Rectal smooth muscle tissue (tissue), 1 donor: Measurements from ENCODE around the gene NBEA.
"Not testable (repeated sequence)": the region's sequence is repeated elsewhere in the genome, so short reads cannot be mapped to it uniquely, and the experiment has no call there.

Source experiments
- H3K27ac ChIP-seq: one replicate; pipeline ENCODE4 v1.7.0; 2013; ENCODE audit warnings: low read depth, low read length, inconsistent platforms
- H3K27me3 ChIP-seq: one replicate; pipeline ENCODE4 v1.7.0; 2013; ENCODE audit warnings: low read length; ENCODE audit not compliant: control insufficient read depth, insufficient read depth
- H3K36me3 ChIP-seq: one replicate; pipeline ENCODE4 v1.7.0; 2013; ENCODE audit warnings: low read length; ENCODE audit not compliant: control insufficient read depth, insufficient read depth
- H3K4me1 ChIP-seq: one replicate; pipeline ENCODE4 v1.7.0; 2013; ENCODE audit warnings: low read length; ENCODE audit not compliant: control insufficient read depth, insufficient read depth
- H3K4me3 ChIP-seq: one replicate; pipeline ENCODE4 v1.7.0; 2013; ENCODE audit warnings: low read length
- H3K9ac ChIP-seq: one replicate; pipeline ENCODE4 v1.7.0; 2013; ENCODE audit warnings: low read length

Gene NBEA

GRCh38 chr13:35675651-35676050 is 733.6 kb downstream of the NBEA start:
- Histone ChIP-seq H3K27me3 (no peaks in the 10 kb centered on the region), H3K36me3 (no peaks in the 10 kb centered on the region), H3K27ac (no peak overlapping the region), H3K4me1 (no peaks in the 10 kb centered on the region), H3K4me3 (no peak overlapping the region), H3K9ac (no peak overlapping the region)

GRCh38 chr13:35677863-35678262 is 735.8 kb downstream of the NBEA start:
- not testable (repeated sequence) for H3K27me3 ChIP-seq, H3K4me3 ChIP-seq, H3K27ac ChIP-seq, H3K9ac ChIP-seq, H3K36me3 ChIP-seq, H3K4me1 ChIP-seq

GRCh38 chr13:35681685-35682084 is 739.6 kb downstream of the NBEA start:
- no peak overlapping the region for H3K9ac ChIP-seq
- H3K4me1 ChIP-seq, result no peaks in the 10 kb centered on the region
- no peak overlapping the region for H3K27ac ChIP-seq
- H3K4me3 ChIP-seq, result no peak overlapping the region
- no peaks in the 10 kb centered on the region for H3K36me3 ChIP-seq
- H3K27me3 ChIP-seq, result no peaks in the 10 kb centered on the region

- Histone ChIP-seq H3K9ac (no peak overlapping the region), H3K36me3 (no peaks in the 10 kb centered on the region), H3K4me3 (no peak overlapping the region)
These were observed 742.4 kb downstream of the NBEA start for GRCh38 chr13:35684432-35684831.

GRCh38 chr13:35687336-35687735 is 745.3 kb downstream of the NBEA start:
- H3K36me3 ChIP-seq, result no peaks in the 10 kb centered on the region
- no peaks in the 10 kb centered on the region for H3K27me3 ChIP-seq
- H3K9ac ChIP-seq, result no peak overlapping the region
- no peak overlapping the region for H3K4me3 ChIP-seq
- no peak overlapping the region for H3K27ac ChIP-seq
- no peaks in the 10 kb centered on the region for H3K4me1 ChIP-seq

More at GRCh38 chr13:35684432-35684831, 742.4 kb downstream of the NBEA start:
- Histone ChIP-seq H3K4me1 (no peaks in the 10 kb centered on the region), H3K27me3 (no peaks in the 10 kb centered on the region), H3K27ac (no peak overlapping the region)

- Histone ChIP-seq H3K36me3 (no peaks in the 10 kb centered on the region), H3K27ac (no peak overlapping the region), H3K4me3 (no peak overlapping the region), H3K4me1 (no peaks in the 10 kb centered on the region), H3K27me3 (no peaks in the 10 kb centered on the region), H3K9ac (no peak overlapping the region)
These were observed 748.6 kb downstream of the NBEA start for GRCh38 chr13:35690581-35691207.

- Histone ChIP-seq H3K27me3 (no peaks in the 10 kb centered on the region), H3K36me3 (no peaks in the 10 kb centered on the region), H3K27ac (no peak overlapping the region), H3K9ac (no peak overlapping the region), H3K4me1 (no peaks in the 10 kb centered on the region), H3K4me3 (no peak overlapping the region)
These were observed 751.2 kb downstream of the NBEA start for GRCh38 chr13:35693134-35693784.

GRCh38 chr13:35694031-35694430 is 752.0 kb downstream of the NBEA start:
- Histone ChIP-seq H3K27ac (no peak overlapping the region), H3K9ac (no peak overlapping the region), H3K4me3 (no peak overlapping the region), H3K27me3 (no peaks in the 10 kb centered on the region), H3K4me1 (no peaks in the 10 kb centered on the region), H3K36me3 (no peaks in the 10 kb centered on the region)

GRCh38 chr13:35694549-35695447 is 752.7 kb downstream of the NBEA start:
- no peak overlapping the region for H3K27ac ChIP-seq
- peaks cover 5% of the 10 kb centered on the region for H3K4me1 ChIP-seq
- H3K4me3 ChIP-seq, result no peak overlapping the region
- no peak overlapping the region for H3K9ac ChIP-seq
- H3K36me3 ChIP-seq, result no peaks in the 10 kb centered on the region
- H3K27me3 ChIP-seq, result no peaks in the 10 kb centered on the region

GRCh38 chr13:35695448-35695770 is 753.3 kb downstream of the NBEA start:
- no peak overlapping the region for H3K27ac ChIP-seq
- H3K4me3 ChIP-seq, result no peak overlapping the region
- peaks cover 5% of the 10 kb centered on the region for H3K4me1 ChIP-seq
- no peak overlapping the region for H3K9ac ChIP-seq
- no peaks in the 10 kb centered on the region for H3K27me3 ChIP-seq
- no peaks in the 10 kb centered on the region for H3K36me3 ChIP-seq

- H3K9ac ChIP-seq, result no peak overlapping the region
- H3K36me3 ChIP-seq, result no peaks in the 10 kb centered on the region
- H3K4me3 ChIP-seq, result no peak overlapping the region
- H3K27me3 ChIP-seq, result peaks cover under 1% of the 10 kb centered on the region
- no peak overlapping the region for H3K27ac ChIP-seq
- H3K4me1 ChIP-seq, result peaks cover 5% of the 10 kb centered on the region
These were observed 755.2 kb downstream of the NBEA start for GRCh38 chr13:35697186-35697730.

- H3K27me3 ChIP-seq, result peaks cover 2% of the 10 kb centered on the region
- no peak overlapping the region for H3K9ac ChIP-seq
- H3K27ac ChIP-seq, result no peak overlapping the region
- peaks cover 5% of the 10 kb centered on the region for H3K4me1 ChIP-seq
- no peaks in the 10 kb centered on the region for H3K36me3 ChIP-seq
- H3K4me3 ChIP-seq, result no peak overlapping the region
These were observed 757.0 kb downstream of the NBEA start for GRCh38 chr13:35698911-35699576.
